Spleen (tissue), 11 donors: ENCODE measurements around the gene PHF21A. TPM values are rescaled to one million over a fixed set of nuclear protein-coding genes. Genes with fewer than 3 reads are reported as not detected.
A peak's percentile ranks its signal among the peaks of the same experiment; 100 is the strongest.

Experiments used
- DNase-seq: peaks from one replicate; pipeline ENCODE4 v3.0.0-alpha.2; 2020
- H3K27ac ChIP-seq, 8 donors: fragments of 200-600 bp; sonication (generic) in 7 of 8; 1 replicate in 4 of 8; 2 replicates in 4 of 8; pipeline versions ENCODE4 v1.5.0 to v1.8.0; 2016 to 2021; ENCODE audit warnings: inconsistent platforms in 4 of 8, mild to moderate bottlenecking in 4 of 8, moderate library complexity in 1 of 8
- H3K27me3 ChIP-seq, 7 donors: fragments of 200-600 bp; sonication (generic) in 6 of 7; replicated peaks in 1 of 7; 1 replicate in 4 of 7; 2 replicates in 3 of 7; pipeline versions ENCODE4 v1.5.0 to v1.8.0; 2016 to 2021; ENCODE audit warnings: inconsistent platforms in 3 of 7, mild to moderate bottlenecking in 1 of 7
- H3K36me3 ChIP-seq, 6 donors: fragments of 200-600 bp; sonication (generic) in 5 of 6; 1 replicate in 4 of 6; 2 replicates in 2 of 6; pipeline versions ENCODE4 v1.5.0 to v1.8.0; 2016 to 2021; ENCODE audit warnings: inconsistent platforms in 2 of 6
- H3K4me1 ChIP-seq, 6 donors: fragments of 200-600 bp; sonication (generic) in 5 of 6; 1 replicate in 3 of 6; 2 replicates in 3 of 6; pipeline versions ENCODE4 v1.5.0 to v1.8.0; 2016 to 2021; ENCODE audit warnings: inconsistent platforms in 3 of 6
- H3K4me3 ChIP-seq, 8 donors: fragments of 200-600 bp; sonication (generic) in 7 of 8; 1 replicate in 4 of 8; 2 replicates in 4 of 8; pipeline versions ENCODE4 v1.5.0 to v1.8.0; 2016 to 2021; ENCODE audit warnings: inconsistent platforms in 4 of 8, mild to moderate bottlenecking in 4 of 8, moderate library complexity in 2 of 8
- H3K9me3 ChIP-seq, 8 donors: fragments of 200-600 bp; sonication (generic) in 7 of 8; 1 replicate in 4 of 8; 2 replicates in 4 of 8; pipeline versions ENCODE4 v1.5.0 to v1.8.0; 2016 to 2021; ENCODE audit warnings: inconsistent platforms in 4 of 8
- CTCF ChIP-seq, 11 experiments: fragments of 200-600 bp in 7 of 11; fragments of 450-650 bp in 4 of 11; sonication (generic) in 4 of 11; IDR thresholded peaks in 8 of 11; conservative IDR thresholded peaks in 3 of 11; 1 replicate in 7 of 11; 2 replicates in 4 of 11; pipeline versions ENCODE4 v1.4.0 to v1.8.0; 2016 to 2021; ENCODE audit warnings: antibody characterized with exemption in 11 of 11, inconsistent platforms in 4 of 11, mild to moderate bottlenecking in 1 of 11
- POLR2A ChIP-seq, 3 donors: fragments of 450-650 bp; IDR thresholded peaks; one replicate each; pipeline ENCODE4 v1.5.1; 2017; ENCODE audit warnings: antibody characterized with exemption in 3 of 3, mild to moderate bottlenecking in 1 of 3
- POLR2AphosphoS5 ChIP-seq, 3 donors: sonication (generic); formaldehyde crosslinking; IDR thresholded peaks; one replicate each; pipeline ENCODE4 v1.5.1; 2017; ENCODE audit warnings: antibody characterized with exemption in 3 of 3
- WGBS, 5 donors: extraction: QIAGEN DNeasy Blood & Tissue Kit in 3 of 5; methylation state at CpG; one replicate each; pipeline versions ENCODE4 v1.1.5 to v1.1.7; 2013 to 2018; 5-methylcytosine and 5-hydroxymethylcytosine counted together
- intact Hi-C: fragments of 100-400 bp; cut with DNase I; formaldehyde crosslinking; loops from one replicate; pipeline ENCODE4 v1.15.0; 2023; ENCODE audit warnings: low total_unique reads
- polyA plus RNA-seq, 3 donors: library from polyadenylated mRNA; stranded (reverse); fragments of 200-250 nt; gene quantifications; one replicate each; pipeline ENCODE4 v1.2.1, GENCODE V29; 2013
- total RNA-seq, 7 donors: library from RNA; depleted of rRNA in 3 of 7; stranded (reverse); fragments of >200 nt in 3 of 7; fragmentation: NEBNext Ultra II Directional in 4 of 7; extraction: Animal tissue kit (Norgen Biotek cat#: 25700) in 4 of 7; gene quantifications; one replicate each; pipeline versions ENCODE4 v1.1.0 to v1.2.1, GENCODE V29; 2016 to 2021
- donor health status: healthy with polysubstance abuse.
- donor health status: DM: no; HTN: no; CAD: no; lungs with moderate emphysema.
- donor health status: DM: no; HTN: no; CAD: no.
- donor health status: Bipolar disorder and iron deficiency.
- donor health status: healthy.
- donor health status: DM: no; HTN: no; CAD: no.
- donor health status: DM: yes; HTN: yes; CAD: no.

The PHF21A gene
- total and polyA plus RNA-seq, 10 donors: 9.2 to 110 (median 79.7) TPM

GRCh38 chr11:46105134-46105628 lies 16.1 kb downstream of the PHF21A start:
- intact Hi-C loops: no loop called here
- 42 to 61% (median 53%) methylated on average over 6 of the region's 6 CpGs for WGBS, 5 donors
- no peak for DNase-seq
- H3K4me3 ChIP-seq: no peak overlapping the region
- TF ChIP-seq POLR2AphosphoS5 (IDR thresholded peaks at IDR 0.05) (no peak), CTCF (IDR thresholded peaks at IDR 0.05 in 8 of 11, conservative IDR thresholded peaks at IDR 0.05 in 3 of 11) (no peak), POLR2A (IDR thresholded peaks at IDR 0.05) (no peak)
- no peaks in the 10 kb centered on the region for H3K9me3 ChIP-seq
- peaks cover 0 to 3% (median 0%) of the 10 kb centered on the region in 6 donors for H3K36me3 ChIP-seq
- peak overlapping the region in 1 of 8 donors; percentile 4 for H3K27ac ChIP-seq
- no peaks in the 10 kb centered on the region for H3K27me3 ChIP-seq
- peaks cover 22 to 89% (median 50%) of the 10 kb centered on the region in 6 donors for H3K4me1 ChIP-seq

GRCh38 chr11:46102843-46103242 lies 18.4 kb downstream of the PHF21A start:
- H3K27ac ChIP-seq: no peak overlapping the region
- WGBS, 5 donors: 80 to 96% (median 89%) methylated on average over 6 of the region's 6 CpGs
- no peak overlapping the region for H3K4me3 ChIP-seq
- intact Hi-C loops: no loop called here
- H3K36me3 ChIP-seq: peaks cover 0 to 3% (median 0%) of the 10 kb centered on the region in 6 donors
- H3K9me3 ChIP-seq: no peaks in the 10 kb centered on the region
- peaks cover 35 to 100% (median 70%) of the 10 kb centered on the region in 6 donors for H3K4me1 ChIP-seq
- DNase-seq: no peak
- H3K27me3 ChIP-seq: no peaks in the 10 kb centered on the region
- no peak for TF ChIP-seq CTCF (IDR thresholded peaks at IDR 0.05 in 8 of 11, conservative IDR thresholded peaks at IDR 0.05 in 3 of 11)

GRCh38 chr11:46100670-46101069 lies 20.6 kb downstream of the PHF21A start:
- Histone ChIP-seq H3K27ac (peak overlapping the region in 7 of 8 donors; percentile 59 to 79 (median 73)), H3K4me1 (peaks cover 24 to 98% (median 52%) of the 10 kb centered on the region in 6 donors), H3K36me3 (no peaks in the 10 kb centered on the region), H3K27me3 (no peaks in the 10 kb centered on the region), H3K4me3 (peak overlapping the region in 3 of 8 donors; percentile 6 to 43 (median 26)), H3K9me3 (no peaks in the 10 kb centered on the region)
- WGBS, 5 donors: 53 to 66% (median 59%) methylated on average over 3 of the region's 3 CpGs
- intact Hi-C loops: no loop called here
- TF ChIP-seq POLR2AphosphoS5 (IDR thresholded peaks at IDR 0.05) (no peak), POLR2A (IDR thresholded peaks at IDR 0.05) (no peak), CTCF (IDR thresholded peaks at IDR 0.05 in 8 of 11, conservative IDR thresholded peaks at IDR 0.05 in 3 of 11) (no peak)
- DNase-seq: no peak

- peak overlapping the region in 7 of 8 donors; percentile 59 to 79 (median 73) for H3K27ac ChIP-seq
- H3K4me1 ChIP-seq: peaks cover 20 to 97% (median 45%) of the 10 kb centered on the region in 6 donors
- no peak for DNase-seq
- no peaks in the 10 kb centered on the region for H3K9me3 ChIP-seq
- intact Hi-C loops: no loop called here
- 0 to 4% (median 0%) methylated on average over 1 of the region's 1 CpG for WGBS, 5 donors
- H3K27me3 ChIP-seq: no peaks in the 10 kb centered on the region
- TF ChIP-seq CTCF (IDR thresholded peaks at IDR 0.05 in 8 of 11, conservative IDR thresholded peaks at IDR 0.05 in 3 of 11) (no peak), POLR2AphosphoS5 (IDR thresholded peaks at IDR 0.05) (no peak), POLR2A (IDR thresholded peaks at IDR 0.05) (no peak)
- no peaks in the 10 kb centered on the region for H3K36me3 ChIP-seq
- peak overlapping the region in 5 of 8 donors; percentile 6 to 43 (median 23) for H3K4me3 ChIP-seq
Measured at GRCh38 chr11:46099963-46100316, 21.3 kb downstream of the PHF21A start.
